Adrenal gland (tissue), 5 donors: ENCODE measurements around the gene SLC25A41.

Experiments used
- POLR2A ChIP-seq, 2 donors: fragments of 450-650 bp; IDR thresholded peaks; one replicate each; pipeline ENCODE4 v1.6.1; 2017; ENCODE audit warnings: antibody characterized with exemption in 2 of 2, mild to moderate bottlenecking in 2 of 2, moderate library complexity in 1 of 2
- TF ChIP-seq, protein P1 (sequence below), 6 experiments: fragments of 450-650 bp in 4 of 6; fragments of 200-600 bp in 2 of 6; sonication (generic) in 1 of 6; IDR thresholded peaks; 1 replicate in 5 of 6; 2 replicates in 1 of 6; pipeline versions ENCODE4 v1.5.1 to v1.8.0; 2016 to 2021; ENCODE audit warnings: antibody characterized with exemption in 6 of 6, mild to moderate bottlenecking in 2 of 6, moderate library complexity in 1 of 6
- donor health status: DM: no; HTN: no; CAD: no.

DNA sequence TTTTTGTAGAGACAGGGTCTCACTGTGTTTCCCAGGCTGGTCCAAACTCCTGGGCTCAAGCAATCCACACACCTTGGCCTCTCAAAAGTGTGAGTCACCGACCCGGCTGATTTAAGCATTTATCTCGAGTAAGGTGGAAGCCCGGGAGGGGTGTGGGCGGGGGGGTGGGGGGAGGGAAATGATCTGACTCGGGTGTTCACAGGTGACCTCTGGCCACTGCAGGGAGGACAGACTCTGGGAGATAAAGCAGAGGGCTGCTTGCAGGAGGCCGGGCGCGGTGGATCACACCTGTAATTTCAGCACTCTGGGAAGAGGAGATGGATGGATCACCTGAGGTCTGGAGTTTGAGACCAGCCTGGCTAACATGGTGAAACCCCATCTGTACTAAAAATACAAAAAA lies 40.1 kb upstream of the SLC25A41 start:
- TF ChIP-seq, protein P1, sequence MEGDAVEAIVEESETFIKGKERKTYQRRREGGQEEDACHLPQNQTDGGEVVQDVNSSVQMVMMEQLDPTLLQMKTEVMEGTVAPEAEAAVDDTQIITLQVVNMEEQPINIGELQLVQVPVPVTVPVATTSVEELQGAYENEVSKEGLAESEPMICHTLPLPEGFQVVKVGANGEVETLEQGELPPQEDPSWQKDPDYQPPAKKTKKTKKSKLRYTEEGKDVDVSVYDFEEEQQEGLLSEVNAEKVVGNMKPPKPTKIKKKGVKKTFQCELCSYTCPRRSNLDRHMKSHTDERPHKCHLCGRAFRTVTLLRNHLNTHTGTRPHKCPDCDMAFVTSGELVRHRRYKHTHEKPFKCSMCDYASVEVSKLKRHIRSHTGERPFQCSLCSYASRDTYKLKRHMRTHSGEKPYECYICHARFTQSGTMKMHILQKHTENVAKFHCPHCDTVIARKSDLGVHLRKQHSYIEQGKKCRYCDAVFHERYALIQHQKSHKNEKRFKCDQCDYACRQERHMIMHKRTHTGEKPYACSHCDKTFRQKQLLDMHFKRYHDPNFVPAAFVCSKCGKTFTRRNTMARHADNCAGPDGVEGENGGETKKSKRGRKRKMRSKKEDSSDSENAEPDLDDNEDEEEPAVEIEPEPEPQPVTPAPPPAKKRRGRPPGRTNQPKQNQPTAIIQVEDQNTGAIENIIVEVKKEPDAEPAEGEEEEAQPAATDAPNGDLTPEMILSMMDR (IDR thresholded peaks at IDR 0.05), result no peak
- no peak for TF ChIP-seq POLR2A (IDR thresholded peaks at IDR 0.05)
